Measurements from ENCODE around the gene FDXR.
"Not testable (repeated sequence)": the region's sequence is repeated elsewhere in the genome, so short reads cannot be mapped to it uniquely, and the experiment has no call there.

FDXR gene, protein sequence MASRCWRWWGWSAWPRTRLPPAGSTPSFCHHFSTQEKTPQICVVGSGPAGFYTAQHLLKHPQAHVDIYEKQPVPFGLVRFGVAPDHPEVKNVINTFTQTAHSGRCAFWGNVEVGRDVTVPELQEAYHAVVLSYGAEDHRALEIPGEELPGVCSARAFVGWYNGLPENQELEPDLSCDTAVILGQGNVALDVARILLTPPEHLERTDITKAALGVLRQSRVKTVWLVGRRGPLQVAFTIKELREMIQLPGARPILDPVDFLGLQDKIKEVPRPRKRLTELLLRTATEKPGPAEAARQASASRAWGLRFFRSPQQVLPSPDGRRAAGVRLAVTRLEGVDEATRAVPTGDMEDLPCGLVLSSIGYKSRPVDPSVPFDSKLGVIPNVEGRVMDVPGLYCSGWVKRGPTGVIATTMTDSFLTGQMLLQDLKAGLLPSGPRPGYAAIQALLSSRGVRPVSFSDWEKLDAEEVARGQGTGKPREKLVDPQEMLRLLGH

DNA sequence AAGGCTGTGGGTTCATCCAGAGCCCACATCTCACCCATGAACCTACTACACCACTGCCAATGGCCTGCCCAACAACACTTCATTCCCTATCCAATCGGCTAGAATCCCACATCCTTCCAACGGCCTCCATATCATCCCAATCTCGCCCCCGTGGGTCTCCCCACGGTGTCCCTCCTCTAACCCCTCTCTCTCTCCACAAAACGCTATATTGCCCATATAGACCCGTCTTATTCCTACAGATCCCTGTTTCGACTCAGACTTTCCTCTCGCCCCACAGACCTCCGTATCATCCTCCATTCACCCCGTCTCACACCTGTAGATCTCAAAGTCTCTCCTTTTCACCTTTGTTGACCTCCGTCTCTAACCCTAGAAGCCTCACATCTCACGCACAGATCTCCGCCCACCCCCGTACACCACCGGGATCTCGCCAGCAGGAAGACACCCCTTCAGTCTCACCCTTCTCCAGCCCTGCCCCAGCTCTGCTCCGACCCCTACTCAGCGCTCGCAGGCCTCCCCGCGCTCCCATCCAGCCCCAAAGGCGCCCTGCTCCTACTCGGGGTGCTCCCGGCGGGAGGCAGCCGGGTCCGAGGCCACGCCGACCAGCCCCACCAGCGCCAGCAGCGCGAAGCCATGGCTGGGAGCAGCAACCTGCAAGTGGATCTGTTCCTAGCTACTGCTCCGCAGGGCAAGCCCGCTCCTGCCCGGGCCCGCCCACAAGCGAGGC lies at the start of gene FDXR:
Gene FDXR (minus strand): TSS at position 682 of the 724 bp plus-strand sequence. CDS start 50 bp downstream, at position 632.
- in situ Hi-C loops (cut with HindIII; ENCODE audit: low pct_ligation_motif_present, low pct_unique_long_range_greater_than_20kb, low sequenced_read_pairs), result no loop called here
- DNase-seq, result no peak

DNA sequence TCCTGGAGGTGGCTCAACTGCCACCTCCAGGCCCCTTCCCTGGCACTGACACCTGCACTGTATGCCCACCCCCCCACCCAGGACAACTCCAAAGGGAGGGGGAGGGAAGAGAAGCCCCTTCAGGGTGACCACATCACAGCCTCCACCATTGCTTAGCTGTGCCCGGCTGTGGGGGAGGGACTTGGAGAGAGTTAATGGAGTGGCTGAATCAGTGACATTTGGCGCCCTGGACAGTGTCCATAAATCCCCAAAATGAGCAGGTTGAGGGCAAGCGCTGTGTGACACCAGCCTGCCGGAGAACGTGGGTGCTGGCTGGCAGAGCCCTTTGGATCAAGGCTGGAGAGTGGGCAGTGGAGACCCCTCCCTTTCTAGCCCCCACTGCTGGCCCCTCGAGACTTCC lies 49.4 kb upstream of the FDXR start:
- in situ Hi-C loops (cut with HindIII; ENCODE audit: low pct_ligation_motif_present, low pct_unique_long_range_greater_than_20kb, low sequenced_read_pairs), result no loop called here
- no peak for DNase-seq

DNA sequence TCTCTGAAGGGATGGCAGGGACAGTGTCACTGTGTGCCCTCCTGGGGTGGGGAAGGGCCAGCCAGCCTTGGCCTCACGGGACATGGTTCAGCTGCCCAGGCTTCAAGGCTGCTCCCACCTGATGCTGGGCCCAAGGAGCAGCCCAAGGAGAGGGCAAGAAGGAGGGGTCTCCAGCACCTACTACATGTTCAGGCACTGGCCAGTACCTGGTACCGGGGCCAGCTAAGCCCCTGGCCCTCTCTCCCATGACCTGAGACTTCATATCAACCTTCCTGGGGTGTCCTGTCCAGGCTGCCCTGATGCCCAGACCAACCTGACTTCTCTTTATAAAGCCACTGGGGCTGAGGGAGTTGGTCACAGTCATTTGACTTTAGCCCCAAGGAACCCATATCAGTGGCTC lies 49.0 kb upstream of the FDXR start:
- in situ Hi-C loops (cut with HindIII; ENCODE audit: low pct_ligation_motif_present, low pct_unique_long_range_greater_than_20kb, low sequenced_read_pairs), result no loop called here
- no peak for DNase-seq

DNA sequence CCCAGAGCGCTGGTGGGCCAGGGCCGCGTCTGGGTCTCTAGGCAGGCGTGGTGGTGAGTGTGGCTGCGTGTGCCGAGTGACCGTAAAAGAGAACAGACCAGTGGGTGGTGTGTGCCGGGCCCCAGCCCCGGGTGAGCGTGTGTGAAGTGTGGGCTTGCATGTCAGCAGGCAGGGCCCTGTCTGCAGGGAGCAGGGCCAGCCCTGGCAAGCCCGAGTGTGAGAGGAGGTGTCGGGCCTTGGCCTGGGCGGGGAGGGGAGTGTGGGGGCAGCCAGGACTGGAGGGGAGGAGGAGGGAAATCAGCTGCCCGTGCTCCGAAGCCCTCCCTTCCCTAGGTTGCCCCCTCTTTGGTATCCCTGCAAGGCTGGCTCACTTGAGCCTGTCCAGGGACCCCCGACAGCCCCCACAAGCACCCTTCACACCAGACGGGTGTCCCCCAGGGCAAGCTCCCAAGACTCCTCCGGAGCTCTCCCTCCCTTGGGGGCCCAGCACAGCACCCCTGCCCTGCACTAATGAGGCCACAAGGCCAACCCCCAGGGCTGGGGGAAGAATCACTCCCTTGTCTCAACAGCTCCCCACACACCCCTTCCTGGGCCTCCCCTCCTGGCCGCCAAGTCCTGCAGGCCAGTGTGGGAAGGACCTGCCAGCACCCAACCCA lies 48.4 kb upstream of the FDXR start:
- in situ Hi-C loops (cut with HindIII; ENCODE audit: low pct_ligation_motif_present, low pct_unique_long_range_greater_than_20kb, low sequenced_read_pairs), result no loop called here
- DNase-seq, result no peak

DNA sequence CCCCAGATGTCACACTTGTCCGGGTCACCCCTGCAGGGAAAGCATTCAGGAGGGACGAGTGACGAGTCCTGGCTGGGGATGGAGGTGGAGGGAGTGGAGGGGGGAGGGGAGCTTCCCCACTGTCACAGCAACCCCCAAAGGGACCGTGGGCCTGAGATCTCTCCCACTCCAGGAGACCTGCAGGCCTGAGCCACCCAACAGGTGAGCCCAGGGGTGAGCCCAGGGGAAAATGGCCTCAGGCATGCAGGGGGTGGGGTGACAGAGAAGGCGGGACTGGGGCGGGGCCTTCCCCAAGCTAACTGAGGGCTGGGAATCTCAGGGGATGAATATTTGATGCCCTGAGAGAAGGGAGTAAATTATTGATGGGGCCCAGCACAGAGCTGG lies 47.8 kb upstream of the FDXR start:
- DNase-seq, result no peak
- in situ Hi-C loops (cut with HindIII; ENCODE audit: low pct_ligation_motif_present, low pct_unique_long_range_greater_than_20kb, low sequenced_read_pairs), result no loop called here

DNA sequence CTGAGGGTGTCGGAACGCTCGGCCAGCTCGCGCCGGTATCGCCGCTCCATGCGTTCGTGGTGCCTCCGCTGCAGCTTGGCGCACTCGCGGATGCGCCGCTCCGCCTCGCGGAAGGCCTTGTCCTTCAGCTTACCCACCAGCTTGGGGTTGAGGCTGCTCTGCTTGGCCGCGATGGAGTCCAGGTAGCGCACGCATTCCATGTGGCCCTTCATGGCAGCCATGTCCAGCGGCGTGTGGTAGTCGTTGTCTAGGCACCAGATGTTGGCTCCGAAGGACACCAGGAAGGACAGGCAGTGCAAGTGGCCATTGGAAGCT lies 47.5 kb upstream of the FDXR start:
- no peak for DNase-seq
- in situ Hi-C loops (cut with HindIII; ENCODE audit: low pct_ligation_motif_present, low pct_unique_long_range_greater_than_20kb, low sequenced_read_pairs), result no loop called here

DNA sequence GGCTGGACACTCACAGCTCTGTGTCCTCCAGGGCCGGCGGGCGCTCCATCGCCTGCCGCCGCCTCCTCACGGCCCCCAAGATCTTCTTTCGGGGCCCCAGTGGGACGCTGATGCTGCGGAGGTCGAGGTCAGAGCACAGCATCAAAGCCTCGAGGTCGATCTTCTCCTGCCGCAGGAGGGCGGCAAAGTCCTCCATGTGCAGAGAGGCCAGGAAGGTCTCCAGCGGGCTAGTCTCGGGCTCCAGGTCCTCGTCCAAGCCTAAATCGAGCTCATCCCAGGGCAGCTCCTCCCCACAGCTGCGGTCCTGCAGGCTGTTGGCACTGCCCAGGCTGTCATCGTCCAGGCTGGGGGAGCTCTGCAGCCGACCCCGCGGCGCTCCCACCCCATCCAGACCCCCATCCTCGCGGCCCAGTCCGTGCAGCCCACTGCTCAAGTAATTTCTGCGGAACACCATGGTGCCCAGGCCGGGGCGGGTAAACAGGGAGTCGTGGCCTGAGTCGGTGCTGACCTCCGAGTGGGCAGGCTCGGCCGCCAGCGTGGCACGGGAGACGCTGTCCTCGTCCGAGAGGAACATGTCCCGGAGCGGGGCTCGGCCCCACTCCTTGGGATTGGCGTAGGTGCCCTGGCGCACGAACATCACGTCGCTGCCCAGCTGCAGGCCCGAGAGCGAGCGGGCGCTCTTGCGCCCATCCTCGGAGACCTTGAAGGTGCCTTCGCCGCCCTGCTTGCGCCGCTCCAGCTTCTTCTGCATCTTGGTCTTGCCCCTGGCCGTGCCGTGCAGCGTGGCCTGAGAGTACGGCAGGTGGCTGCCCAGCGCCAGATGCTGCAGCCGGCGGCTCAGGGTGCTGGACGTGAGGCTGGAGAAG lies 46.9 kb upstream of the FDXR start:
- no peak for DNase-seq
- in situ Hi-C loops (cut with HindIII; ENCODE audit: low pct_ligation_motif_present, low pct_unique_long_range_greater_than_20kb, low sequenced_read_pairs), result no loop called here

DNA sequence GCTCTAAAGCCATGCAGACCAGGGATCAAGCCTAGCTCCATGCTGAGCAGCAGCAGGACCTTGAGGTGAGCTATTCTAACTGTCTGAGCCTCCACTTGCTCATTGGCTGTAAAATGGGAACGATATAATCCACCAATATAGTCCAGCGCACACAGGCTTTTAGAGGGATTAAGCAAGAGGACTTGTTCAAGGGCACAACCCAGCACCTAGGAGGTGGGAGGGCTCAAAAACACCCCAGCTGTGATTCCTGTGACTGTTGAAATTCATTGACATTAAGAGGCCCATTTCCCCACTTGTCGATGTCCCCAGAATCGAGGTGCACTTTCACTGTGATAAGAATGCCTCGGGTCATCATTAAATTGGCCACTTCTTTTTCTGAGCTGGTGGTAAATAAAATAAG lies 46.1 kb upstream of the FDXR start:
- no peak for DNase-seq
- in situ Hi-C loops (cut with HindIII; ENCODE audit: low pct_ligation_motif_present, low pct_unique_long_range_greater_than_20kb, low sequenced_read_pairs), result no loop called here

DNA sequence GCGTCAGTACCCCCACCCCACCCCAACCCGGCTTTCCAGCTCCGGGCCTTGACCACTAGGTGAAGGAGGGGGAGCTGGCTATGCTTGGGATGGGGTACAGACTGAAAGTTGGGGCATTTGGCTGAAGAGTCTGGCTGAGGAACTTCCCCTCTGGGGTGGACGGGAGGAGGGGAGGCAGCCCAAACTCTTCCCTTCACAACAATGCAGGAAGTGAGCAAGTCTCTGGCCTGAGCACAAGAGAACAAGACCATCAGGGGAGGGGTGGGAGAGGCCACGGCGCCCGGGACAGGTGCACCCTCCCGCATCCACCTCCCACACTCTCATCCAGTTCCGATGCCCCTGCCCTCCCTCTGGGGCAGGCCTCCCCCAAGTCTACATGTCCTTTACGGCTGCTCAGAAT lies 44.6 kb upstream of the FDXR start:
- in situ Hi-C loops (cut with HindIII; ENCODE audit: low pct_ligation_motif_present, low pct_unique_long_range_greater_than_20kb, low sequenced_read_pairs), result no loop called here
- no peak for DNase-seq

DNA sequence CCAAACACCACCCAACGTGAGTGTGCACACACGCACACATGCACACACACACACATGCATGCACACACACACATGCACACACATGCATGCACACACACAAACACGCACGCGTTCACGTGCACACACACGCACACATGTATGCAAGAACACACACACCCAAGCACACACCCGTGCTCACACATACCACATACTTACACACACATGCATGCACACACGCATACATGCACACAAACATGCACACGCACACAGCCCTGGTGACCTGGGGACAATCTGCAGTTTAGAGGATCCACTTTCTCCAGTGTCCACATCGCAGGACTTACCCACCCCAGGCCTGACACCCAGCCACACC lies 44.0 kb upstream of the FDXR start:
- no peak for DNase-seq
- in situ Hi-C loops (cut with HindIII; ENCODE audit: low pct_ligation_motif_present, low pct_unique_long_range_greater_than_20kb, low sequenced_read_pairs), result no loop called here

DNA sequence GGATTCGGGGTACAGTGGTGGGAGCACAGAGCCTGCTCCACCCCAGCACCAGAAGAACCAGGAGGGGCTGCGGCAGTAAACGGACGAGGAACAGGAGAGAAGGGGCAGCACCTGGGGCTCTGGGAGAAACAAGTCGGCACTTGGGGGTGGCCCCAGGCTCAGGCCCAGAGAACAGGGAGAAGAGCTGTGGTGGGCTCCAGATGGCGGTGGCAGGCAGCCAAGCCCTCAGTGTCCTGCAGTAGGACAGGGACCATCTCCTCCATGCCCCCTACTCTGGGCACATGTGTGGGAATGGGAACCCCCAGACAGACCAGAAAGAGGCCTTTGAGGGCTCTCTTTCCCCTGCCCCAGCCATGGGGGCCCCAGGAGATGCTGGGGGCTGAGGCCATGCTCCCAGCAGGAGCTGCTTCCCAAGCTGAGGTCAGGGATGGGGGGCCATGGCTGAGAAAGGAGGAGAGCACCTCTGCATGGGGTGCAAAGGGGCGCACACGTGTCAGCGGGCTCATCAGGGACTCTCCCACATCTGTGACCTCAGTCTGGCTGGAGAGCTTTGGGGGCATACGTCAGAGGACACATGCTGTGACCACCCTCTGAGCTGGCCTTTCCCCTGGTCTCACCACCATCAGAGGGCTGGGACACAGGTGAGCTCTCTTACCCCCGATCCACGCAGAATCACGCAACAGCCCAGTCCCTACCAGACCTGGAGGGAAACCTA lies 43.5 kb upstream of the FDXR start:
- in situ Hi-C loops (cut with HindIII; ENCODE audit: low pct_ligation_motif_present, low pct_unique_long_range_greater_than_20kb, low sequenced_read_pairs), result no loop called here
- DNase-seq, result no peak

DNA sequence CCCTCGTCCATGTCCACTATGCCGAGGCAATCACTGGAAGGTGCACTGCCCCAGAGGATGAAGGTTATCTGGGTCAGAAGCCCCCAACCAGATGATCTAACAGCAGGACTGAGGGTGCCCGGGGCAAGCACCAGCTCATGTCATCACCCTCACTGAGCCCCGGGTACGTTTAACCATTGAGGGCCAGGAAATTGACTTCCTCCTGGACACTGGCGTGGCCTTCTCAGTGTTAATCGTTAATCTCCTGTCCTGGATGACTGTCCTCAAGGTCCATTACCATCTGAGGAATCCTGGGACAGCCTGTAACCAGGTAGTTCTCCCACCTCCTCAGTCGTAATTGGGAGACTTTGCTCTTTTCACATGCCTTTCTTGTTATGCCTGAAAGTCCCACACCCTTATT lies 38.6 kb upstream of the FDXR start:
- DNase-seq; in situ Hi-C loops (cut with HindIII; ENCODE audit: low pct_ligation_motif_present, low pct_unique_long_range_greater_than_20kb, low sequenced_read_pairs): not testable (repeated sequence)

DNA sequence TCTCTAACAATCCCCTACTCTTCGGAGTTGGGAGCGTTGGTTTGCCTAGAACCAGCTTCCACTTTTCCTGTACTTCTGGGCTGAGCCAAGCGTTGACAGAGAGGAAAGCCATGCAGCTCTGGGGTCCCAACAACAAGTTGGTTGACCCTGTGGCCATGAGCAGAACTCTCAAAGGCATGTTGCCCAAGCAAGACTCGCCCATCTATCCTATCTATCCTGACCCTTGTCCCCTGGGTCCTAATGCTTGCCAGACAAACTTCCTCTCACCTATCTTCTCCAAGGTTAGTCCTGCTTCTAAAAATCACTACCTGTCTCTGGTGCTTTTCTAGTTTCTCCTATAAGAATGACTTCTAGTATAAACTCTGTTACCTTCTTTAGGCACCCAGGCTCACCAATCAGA lies 36.3 kb upstream of the FDXR start:
- in situ Hi-C loops (cut with HindIII; ENCODE audit: low pct_ligation_motif_present, low pct_unique_long_range_greater_than_20kb, low sequenced_read_pairs); DNase-seq: not testable (repeated sequence)

DNA sequence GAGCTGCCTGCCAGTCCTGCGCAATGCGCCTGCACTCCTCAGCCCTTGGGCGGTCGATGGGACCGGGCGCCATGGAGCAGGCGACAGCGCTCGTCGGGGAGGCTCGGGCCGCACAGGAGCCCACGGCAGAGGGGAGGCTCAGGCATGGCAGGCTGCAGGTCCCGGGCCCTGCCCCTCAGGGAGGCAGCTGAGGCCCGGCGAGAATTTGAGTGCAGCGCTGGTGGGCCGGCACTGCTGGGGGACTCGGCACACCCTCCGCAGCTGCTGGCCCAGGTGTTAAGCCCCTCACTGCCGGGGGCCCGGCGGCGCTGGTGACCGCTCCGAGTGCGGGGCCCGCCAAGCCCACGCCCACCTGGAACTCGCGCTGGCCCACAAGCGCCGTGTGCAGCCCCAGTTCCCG lies 34.2 kb upstream of the FDXR start:
- no peak for DNase-seq

DNA sequence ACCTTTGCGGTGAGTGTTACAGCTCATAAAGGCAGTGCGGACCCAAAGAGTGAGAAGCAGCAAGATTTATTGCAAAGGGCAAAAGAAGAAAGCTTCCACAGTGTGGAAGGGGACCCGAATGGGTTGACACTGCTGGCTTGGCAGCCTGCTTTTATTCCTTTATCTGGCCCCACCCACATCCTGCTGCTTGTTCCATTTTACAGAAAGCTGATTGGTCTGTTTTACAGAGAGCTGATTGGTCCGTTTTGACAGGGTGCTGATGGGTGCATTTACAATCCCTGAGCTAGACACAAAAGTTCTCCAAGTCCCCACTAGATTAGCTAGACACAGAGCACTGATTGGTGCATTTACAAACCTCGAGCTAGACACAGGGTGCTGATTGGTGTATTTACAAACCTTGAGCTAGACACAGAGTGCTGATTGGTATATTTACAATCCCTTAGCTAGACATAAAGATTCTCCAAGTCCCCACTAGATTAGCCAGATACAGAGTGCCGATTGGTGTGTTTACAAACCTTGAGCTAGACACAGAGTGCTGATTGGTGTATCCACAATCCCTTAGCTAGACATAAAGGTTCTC lies 33.5 kb upstream of the FDXR start:
- in situ Hi-C loops (cut with HindIII; ENCODE audit: low pct_ligation_motif_present, low pct_unique_long_range_greater_than_20kb, low sequenced_read_pairs), result not testable (repeated sequence)

More for the DNA sequence above, 34.2 kb upstream of the FDXR start:
- in situ Hi-C loops (cut with HindIII; ENCODE audit: low pct_ligation_motif_present, low pct_unique_long_range_greater_than_20kb, low sequenced_read_pairs), result no loop called here

DNA sequence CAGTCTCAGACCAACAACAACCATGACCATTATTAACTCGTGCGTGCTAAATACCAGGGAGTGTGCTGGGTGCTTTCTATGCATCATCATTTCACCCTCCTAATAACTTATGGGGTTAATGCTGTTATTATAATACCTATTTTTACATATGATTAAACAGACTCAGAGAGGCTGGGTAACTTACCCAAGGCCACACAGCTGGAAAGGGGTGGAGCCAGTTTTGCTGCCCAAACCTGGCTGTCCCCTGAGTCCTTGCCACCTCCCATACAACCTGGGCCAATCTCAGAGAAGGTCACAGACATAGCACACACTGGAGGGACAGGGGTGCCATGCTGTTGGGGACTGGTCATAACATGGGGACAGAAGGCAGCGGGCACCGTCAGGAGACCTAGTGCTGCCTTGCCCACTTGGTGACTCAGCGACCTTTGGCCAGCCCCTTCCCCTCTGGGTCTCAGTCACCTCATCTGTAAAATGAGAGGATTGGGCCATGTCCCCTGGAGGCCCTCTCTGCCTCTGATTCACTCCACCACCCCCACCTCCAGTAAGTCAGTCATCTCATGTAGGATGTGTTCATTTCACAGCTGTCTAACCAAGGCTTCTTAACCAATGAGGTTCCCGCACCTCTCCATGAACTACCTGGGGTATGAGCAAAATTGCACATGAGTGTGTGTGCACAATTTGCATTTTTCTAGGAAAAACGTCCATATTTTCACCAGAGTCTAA lies 32.1 kb upstream of the FDXR start:
- in situ Hi-C loops (cut with HindIII; ENCODE audit: low pct_ligation_motif_present, low pct_unique_long_range_greater_than_20kb, low sequenced_read_pairs), result no loop called here

More for the DNA sequence above, 33.5 kb upstream of the FDXR start:
- DNase-seq, result not testable (repeated sequence)

DNA sequence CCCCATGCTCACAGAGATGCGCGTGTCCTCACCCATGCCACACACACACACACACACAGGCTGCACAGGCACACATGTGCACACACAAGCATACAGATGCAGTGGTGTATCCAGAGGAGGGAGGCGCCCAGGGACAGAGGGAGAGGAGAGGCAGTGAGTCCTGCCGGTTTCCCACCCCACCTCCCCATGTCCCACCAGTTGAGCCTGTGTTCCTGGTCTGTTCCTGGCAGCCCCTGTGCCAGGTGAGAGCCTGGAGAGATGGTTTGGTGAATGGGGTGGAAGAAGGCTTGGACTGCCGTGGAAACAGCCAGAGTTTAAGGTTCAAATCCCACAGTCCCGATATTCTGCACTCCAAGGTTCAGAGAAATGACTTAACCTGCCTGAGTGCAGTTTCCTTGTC lies 30.9 kb upstream of the FDXR start:
- DNase-seq, result no peak
- in situ Hi-C loops (cut with HindIII; ENCODE audit: low pct_ligation_motif_present, low pct_unique_long_range_greater_than_20kb, low sequenced_read_pairs), result no loop called here

More for the DNA sequence above, 32.1 kb upstream of the FDXR start:
- no peak for DNase-seq

All from ACHN (cell line).